ENCODE data around the gene CHML. TPM values are rescaled to one million over a fixed set of nuclear protein-coding genes. Genes with fewer than 3 reads are reported as not detected.

The CHML gene
- total RNA-seq, 1 donor from 2014 or later = 14.2 TPM

GRCh38 chr1:241590719-241591118, 49.5 kb downstream of the CHML start:
- H3K4me3 Mint-ChIP-seq (ENCODE audit: unreplicated experiment) = no peak overlapping the region
- TF ChIP-seq CTCF (IDR thresholded peaks at IDR 0.05) = no peak
- peaks cover 10% of the 10 kb centered on the region for H3K36me3 Mint-ChIP-seq (ENCODE audit: unreplicated experiment)
- H3K27ac Mint-ChIP-seq (ENCODE audit: unreplicated experiment) = no peak overlapping the region
- DNase-seq (ENCODE audit: extremely low spot score, unreplicated experiment) = no peak
- H3K4me1 Mint-ChIP-seq (ENCODE audit: unreplicated experiment) = peaks cover 28% of the 10 kb centered on the region
- no peaks in the 10 kb centered on the region for H3K9me3 Mint-ChIP-seq (ENCODE audit: unreplicated experiment)
- H3K27me3 Mint-ChIP-seq (ENCODE audit: unreplicated experiment) = no peaks in the 10 kb centered on the region

Other genes with a start within 250 kb of the CHML start
- 61.1 and 65.5 TPM in 2 replicates for gene FH, start 120.6 kb downstream of the CHML start, total RNA-seq
- not detected in 2 replicates for gene KMO, start 108.0 kb downstream of the CHML start, total RNA-seq
- gene OPN3, start within 50 bp of the CHML start, total RNA-seq = 15.3 and 15.8 TPM in 2 replicates
- not detected in 2 replicates for gene WDR64, start 11.9 kb upstream of the CHML start, total RNA-seq
- gene EXO1, start 207.8 kb upstream of the CHML start, total RNA-seq = 3.4 and 3.9 TPM in 2 replicates